ENCODE results near the gene PSMB3.

DNA sequence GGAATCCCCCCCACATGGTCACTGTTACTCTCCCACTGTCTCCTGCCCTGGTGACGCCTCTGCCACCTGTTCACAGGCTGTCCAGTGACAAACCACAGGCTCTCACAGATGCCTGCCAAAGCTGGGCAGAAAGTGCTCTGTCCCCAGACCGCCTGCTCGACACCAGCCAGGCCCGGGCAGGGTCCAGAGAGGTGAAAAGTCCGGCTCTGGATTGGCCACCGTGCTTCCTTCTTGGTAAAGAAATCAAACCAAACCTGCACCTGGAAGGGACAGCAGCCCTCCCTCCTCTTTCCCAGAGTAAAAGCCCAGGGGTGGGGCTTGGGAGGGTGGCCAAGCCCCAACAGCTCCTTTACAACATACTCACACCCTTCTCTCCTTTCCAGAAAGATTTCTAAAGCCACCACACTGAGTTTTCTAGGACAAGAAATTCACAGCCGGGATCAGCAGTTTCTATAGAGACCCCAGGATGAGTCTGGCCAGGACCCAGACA, 10.6 kb upstream of the PSMB3 start:
- TF ChIP-seq CTCF (conservative IDR thresholded peaks at IDR 0.05 in 1 of 2, IDR thresholded peaks at IDR 0.05 in 1 of 2; ENCODE audit: extremely low read depth in 1 of 2, insufficient read depth in 1 of 2, low read depth in 1 of 2, low read length in 2 of 2) (no peak), EZH2 (IDR thresholded peaks at IDR 0.05; ENCODE audit: borderline replicate concordance, low read length) (no peak)
